CD4-positive, alpha-beta memory T cell (primary cell): ENCODE measurements around the gene SDF2L1. TPM values are rescaled to one million over a fixed set of nuclear protein-coding genes. Genes with fewer than 3 reads are reported as not detected.
A peak's percentile ranks its signal among the peaks of the same experiment; 100 is the strongest.
"Not testable (repeated sequence)": the region's sequence is repeated elsewhere in the genome, so short reads cannot be mapped to it uniquely, and the experiment has no call there.

Source experiments
- CTCF ChIA-PET: fragments of 350-600 bp; sonication (Branson Sonifier 250); formaldehyde crosslinking; loops from one replicate; lab custom pipeline; 2021; ENCODE audit warnings: inconsistent platforms; ENCODE audit not compliant: partially characterized antibody; lab: Charles Lee
- POLR2A ChIA-PET: fragments of 350-600 bp; sonication (Branson Sonifier 250); formaldehyde crosslinking; loops from one replicate; lab custom pipeline; 2021; ENCODE audit not compliant: partially characterized antibody; lab: Charles Lee
- DNase-seq, 5 donors: peaks; one replicate each; pipeline versions ENCODE4 v3.0.0 to v3.0.0-alpha.2; 2020 to 2022; ENCODE audit warnings: mixed read lengths in 1 of 5
- H3K27ac ChIP-seq: one replicate; pipeline ENCODE4 v1.7.0; 2013; ENCODE audit warnings: low read depth, low read length
- H3K27me3 ChIP-seq: 2 replicates; pipeline ENCODE4 v1.7.0; 2013; ENCODE audit warnings: mild to moderate bottlenecking, low read length, moderate library complexity; ENCODE audit not compliant: insufficient read depth
- H3K36me3 ChIP-seq: 2 replicates; pipeline ENCODE4 v1.7.0; 2013; ENCODE audit warnings: mild to moderate bottlenecking, low read length, moderate library complexity; ENCODE audit not compliant: insufficient read depth
- H3K4me1 ChIP-seq: 2 replicates; pipeline ENCODE4 v1.7.0; 2013; ENCODE audit warnings: mild to moderate bottlenecking, low read length, moderate library complexity; ENCODE audit not compliant: insufficient read depth
- H3K4me3 ChIP-seq, 2 donors: one replicate each; pipeline ENCODE4 v1.7.0; 2013; ENCODE audit warnings: low read length in 2 of 2, mild to moderate bottlenecking in 1 of 2
- H3K9me3 ChIP-seq, 2 donors: one replicate each; pipeline ENCODE4 v1.7.0; 2013; ENCODE audit warnings: low read length in 2 of 2, control low read depth in 1 of 2; ENCODE audit not compliant: control insufficient read depth in 1 of 2
- H3K27ac Mint-ChIP-seq, 7 donors: one replicate each; pipeline ENCODE4 v1.8.0; 2020 to 2021; ENCODE audit warnings: mixed read lengths in 7 of 7, mild to moderate bottlenecking in 6 of 7, inconsistent platforms in 3 of 7, moderate library complexity in 3 of 7
- H3K27me3 Mint-ChIP-seq, 2 donors: one replicate each; pipeline ENCODE4 v1.8.0; 2020 to 2021; ENCODE audit warnings: mixed read lengths in 2 of 2
- H3K36me3 Mint-ChIP-seq, 2 donors: one replicate each; pipeline ENCODE4 v1.8.0; 2020 to 2021; ENCODE audit warnings: mixed read lengths in 2 of 2, inconsistent platforms in 1 of 2, mild to moderate bottlenecking in 1 of 2
- H3K4me1 Mint-ChIP-seq, 4 donors: one replicate each; pipeline ENCODE4 v1.8.0; 2020 to 2021; ENCODE audit warnings: mixed read lengths in 4 of 4, mild to moderate bottlenecking in 1 of 4
- H3K4me3 Mint-ChIP-seq, 8 donors: one replicate each; pipeline ENCODE4 v1.8.0; 2020 to 2021; ENCODE audit warnings: mixed read lengths in 8 of 8, mild to moderate bottlenecking in 7 of 8, moderate library complexity in 6 of 8, inconsistent platforms in 3 of 8
- H3K9me3 Mint-ChIP-seq, 8 donors: one replicate each; pipeline ENCODE4 v1.8.0; 2020 to 2021; ENCODE audit warnings: mixed read lengths in 8 of 8, mild to moderate bottlenecking in 5 of 8, inconsistent platforms in 3 of 8, moderate library complexity in 1 of 8
- intact Hi-C: fragments of 100-400 bp; cut with micrococcal nuclease; formaldehyde crosslinking; loops from one replicate; pipeline ENCODE4 v1.15.1; 2023
- microRNA-seq: library from miRNA; unstranded; fragments of <30 nt; microRNA quantifications from one replicate; pipeline ENCODE4 v1.2.0, GENCODE V29; 2021; ENCODE audit warnings: borderline replicate concordance, borderline number of aligned reads, borderline microRNAs expressed, mixed read lengths
- polyA plus RNA-seq, 2 donors: library from polyadenylated mRNA; unstranded; fragments of 300-500 nt; fragmentation: Illumina TruSeq; gene quantifications; one replicate each; pipeline ENCODE4 v1.2.3, GENCODE V29; 2021
- total RNA-seq, 2 experiments: library from RNA; stranded (reverse); gene quantifications; one replicate each; pipeline ENCODE4 v1.2.3, GENCODE V29; 2021

The SDF2L1 gene
- total and polyA plus RNA-seq, 4 experiments from 2014 or later, result 39.6 to 99.1 (median 61.2) TPM

GRCh38 chr22:21691816-21692215 lies 49.7 kb downstream of the SDF2L1 start:
- intact Hi-C loops, result no loop called here
- no peak overlapping the region for H3K4me3 Mint-ChIP-seq
- DNase-seq, result no peak
- peaks cover 0 to 11% (median 6%) of the 10 kb centered on the region in 4 donors for H3K4me1 Mint-ChIP-seq
- ChIA-PET POLR2A (no interaction called here), CTCF (no interaction called here)
- H3K4me3 ChIP-seq, result no peak overlapping the region
- peaks cover 51% of the 10 kb centered on the region for H3K36me3 ChIP-seq
- H3K36me3 Mint-ChIP-seq, result peaks cover 27 to 46% of the 10 kb centered on the region in 2 donors
- H3K9me3 ChIP-seq, result no peaks in the 10 kb centered on the region
- no peak overlapping the region for H3K27ac ChIP-seq
- no peaks in the 10 kb centered on the region for H3K9me3 Mint-ChIP-seq
- H3K4me1 ChIP-seq, result no peaks in the 10 kb centered on the region
- H3K27ac Mint-ChIP-seq, result peak overlapping the region in 1 of 7 donors; percentile 59
- no peaks in the 10 kb centered on the region for H3K27me3 ChIP-seq
- no peaks in the 10 kb centered on the region for H3K27me3 Mint-ChIP-seq

DNA sequence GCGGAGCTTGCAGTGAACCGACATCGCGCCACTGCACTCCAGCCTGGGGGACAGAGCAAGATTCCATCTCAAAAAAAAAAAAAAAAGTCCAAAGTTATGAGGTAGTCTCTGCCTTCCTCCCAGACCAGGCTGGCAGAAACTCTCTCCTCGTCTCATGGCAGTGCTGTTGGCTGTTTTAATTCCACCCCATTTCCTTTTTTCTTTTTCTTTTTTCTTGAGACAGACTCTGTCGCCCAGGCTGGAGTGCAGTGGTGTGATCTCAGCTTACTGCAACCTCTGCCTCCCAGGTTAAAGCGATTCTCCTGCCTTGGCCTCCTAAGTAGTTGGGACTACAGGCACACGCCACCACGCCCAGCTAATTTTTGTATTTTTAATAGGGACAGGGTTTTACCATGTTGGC lies 50.8 kb downstream of the SDF2L1 start:
- H3K36me3 ChIP-seq, result peaks cover 51% of the 10 kb centered on the region
- H3K4me3 Mint-ChIP-seq, H3K27ac ChIP-seq, H3K4me3 ChIP-seq, DNase-seq, H3K27me3 Mint-ChIP-seq, intact Hi-C loops, H3K27me3 ChIP-seq, H3K4me1 ChIP-seq, H3K9me3 ChIP-seq, CTCF ChIA-PET, H3K9me3 Mint-ChIP-seq: not testable (repeated sequence)
- POLR2A ChIA-PET, result interaction anchor here (0.8 kb wide), 1 partner anchor 42 kb away, joined by 3 read pairs; no protein-coding TSS in a partner anchor
- H3K4me1 Mint-ChIP-seq, result peaks cover 0 to 11% (median 6%) of the 10 kb centered on the region in 4 donors
- H3K36me3 Mint-ChIP-seq, result peaks cover 31 to 54% of the 10 kb centered on the region in 2 donors
- H3K27ac Mint-ChIP-seq, result peak overlapping the region in 1 of 7 donors; percentile 29

DNA sequence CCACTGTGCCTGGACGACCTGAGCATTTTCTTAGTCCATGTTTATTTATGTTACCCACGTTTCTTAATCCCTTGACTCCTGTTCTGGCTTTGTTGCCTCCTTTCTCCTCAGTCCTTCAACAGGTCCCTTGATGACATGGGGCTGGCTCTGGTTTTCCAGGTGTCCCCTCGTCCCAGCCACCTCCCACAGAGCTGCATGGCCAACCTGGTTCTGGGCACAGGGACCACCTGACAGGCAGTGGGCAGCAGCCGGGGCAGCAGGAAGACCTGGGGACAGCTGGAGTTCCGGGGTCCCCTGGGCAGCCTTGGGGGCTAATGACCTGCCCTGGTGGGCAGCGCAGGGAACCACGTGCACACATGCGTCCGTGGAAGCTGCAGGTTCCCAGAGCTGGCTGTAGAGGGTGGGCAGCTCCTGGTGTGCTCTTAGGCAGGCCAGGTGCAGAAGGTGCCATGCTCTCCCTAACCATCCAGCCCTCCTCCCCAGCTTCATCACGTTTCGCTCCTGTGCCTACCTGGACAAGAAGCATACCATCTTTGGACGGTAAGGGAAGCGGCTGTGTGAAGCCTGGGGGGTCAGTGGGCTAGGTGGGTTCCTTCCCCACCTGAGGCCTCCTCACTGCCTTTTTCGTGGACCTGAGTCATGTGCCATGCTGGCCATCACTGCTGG lies 51.4 kb downstream of the SDF2L1 start:
- peaks cover 46% of the 10 kb centered on the region for H3K36me3 ChIP-seq
- ChIA-PET CTCF (no interaction called here), POLR2A (interaction anchor here (0.8 kb wide), 1 partner anchor 41 kb away, joined by 3 read pairs; no protein-coding TSS in a partner anchor)
- Mint-ChIP-seq H3K27ac (no peak overlapping the region), H3K27me3 (no peaks in the 10 kb centered on the region), H3K4me3 (no peak overlapping the region), H3K9me3 (no peaks in the 10 kb centered on the region), H3K4me1 (peaks cover 0 to 11% (median 6%) of the 10 kb centered on the region in 4 donors), H3K36me3 (peaks cover 31 to 57% of the 10 kb centered on the region in 2 donors)
- H3K27ac ChIP-seq, result no peak overlapping the region
- intact Hi-C loops, result no loop called here
- no peaks in the 10 kb centered on the region for H3K9me3 ChIP-seq
- no peaks in the 10 kb centered on the region for H3K27me3 ChIP-seq
- no peak overlapping the region for H3K4me3 ChIP-seq
- H3K4me1 ChIP-seq, result no peaks in the 10 kb centered on the region
- DNase-seq, result no peak

Small RNAs within 50 kb of the gene (microRNA-seq; reads per million reads assigned to microRNA genes)
- gene MIR130B (147 reads per million, percentile 72 among the genes with 10 or more reads in this experiment), gene MIR301B (not detected)

Other genes with a start within 250 kb of the SDF2L1 start
- 10 to 100 TPM in 1 of 2 experiments, 1 to 10 TPM in 1; 8.9 to 10.6 TPM for gene HIC2, start 224.9 kb upstream of the SDF2L1 start, total RNA-seq
- under 1 TPM; 0.21 to 0.91 TPM for gene HIC2, start 224.9 kb upstream of the SDF2L1 start, polyA plus RNA-seq
- gene TMEM191C, start 174.9 kb upstream of the SDF2L1 start, total RNA-seq, result 1 to 10 TPM; 3.5 to 4.8 TPM
- gene TMEM191C, start 174.9 kb upstream of the SDF2L1 start, polyA plus RNA-seq, result 1 to 10 TPM; 3.1 to 3.6 TPM
- 1 to 10 TPM; 4.5 to 4.9 TPM for gene RIMBP3C, start 90.8 kb upstream of the SDF2L1 start, total RNA-seq
- under 1 TPM in 1 of 2 donors, not detected in 1; 0.49 TPM for gene RIMBP3C, start 90.8 kb upstream of the SDF2L1 start, polyA plus RNA-seq
- gene UBE2L3, start 74.6 kb upstream of the SDF2L1 start, total RNA-seq, result 10 to 100 TPM; 39.2 to 39.3 TPM
- gene UBE2L3, start 74.6 kb upstream of the SDF2L1 start, polyA plus RNA-seq, result 100 to 1,000 TPM; 104 to 116 TPM
- 10 to 100 TPM; 45.7 to 46.0 TPM for gene YDJC, start 12.3 kb upstream of the SDF2L1 start, total RNA-seq
- 10 to 100 TPM; 47.5 to 52.8 TPM for gene YDJC, start 12.3 kb upstream of the SDF2L1 start, polyA plus RNA-seq
- under 1 TPM; 0.19 to 0.29 TPM for gene CCDC116, start 9.5 kb upstream of the SDF2L1 start, total RNA-seq
- gene CCDC116, start 9.5 kb upstream of the SDF2L1 start, polyA plus RNA-seq, result not detected
- gene PPIL2, start 23.7 kb downstream of the SDF2L1 start, total RNA-seq, result 10 to 100 TPM; 75.5 to 81.4 TPM
- gene PPIL2, start 23.7 kb downstream of the SDF2L1 start, polyA plus RNA-seq, result 10 to 100 TPM; 12.0 to 38.9 TPM
- gene YPEL1, start 93.5 kb downstream of the SDF2L1 start, total RNA-seq, result 1 to 10 TPM; 8.0 to 9.8 TPM
- 1 to 10 TPM; 4.9 to 5.3 TPM for gene YPEL1, start 93.5 kb downstream of the SDF2L1 start, polyA plus RNA-seq
- gene MAPK1, start 225.3 kb downstream of the SDF2L1 start, total RNA-seq, result 100 to 1,000 TPM; 114 to 117 TPM
- 10 to 100 TPM; 73.8 to 81.5 TPM for gene MAPK1, start 225.3 kb downstream of the SDF2L1 start, polyA plus RNA-seq